HepG2 (cell line): Measurements from ENCODE around the gene ANKS1A. TPM values are rescaled to one million over a fixed set of nuclear protein-coding genes. Genes with fewer than 3 reads are reported as not detected.

Experiments
- EEA1 ChIP-seq: sonication (generic); formaldehyde crosslinking; IDR thresholded peaks from 2 replicates; pipeline ENCODE4 v1.5.1; 2020; ENCODE audit warnings: mild to moderate bottlenecking, missing genetic modification reagents, borderline replicate concordance
- TBP ChIP-seq: sonication (generic); formaldehyde crosslinking; IDR thresholded peaks from 2 replicates; pipeline ENCODE4 v1.5.0; 2020; ENCODE audit warnings: missing genetic modification reagents
- ZNF282 ChIP-seq: fragments of 450-650 bp; IDR thresholded peaks from 2 replicates; pipeline ENCODE4 v1.6.1; 2018; ENCODE audit not compliant: partially characterized antibody
- polyA plus RNA-seq, 8 experiments: library from polyadenylated mRNA; depleted of rRNA in 3 of 8; stranded (reverse) in 7 of 8; unstranded in 1 of 8; fragments of >200 nt; fragmentation: Illumina TruSeq in 4 of 8; extraction: Trizol in 4 of 8; gene quantifications; 2 replicates each; pipeline versions ENCODE4 v1.2.1 to v1.2.3, GENCODE V29; 2011 to 2016; ENCODE audit warnings: low read depth in 4 of 8, missing spikeins in 1 of 8, mixed read lengths in 1 of 8; ENCODE audit not compliant: insufficient read depth in 1 of 8
- total RNA-seq, 5 experiments: library from RNA; depleted of rRNA; stranded (reverse); fragments of >200 nt; fragmentation: Illumina TruSeq; extraction: Trizol; gene quantifications; 2 replicates each; pipeline ENCODE4 v1.2.3, GENCODE V29; 2016; ENCODE audit warnings: low read depth in 1 of 5
- TF ChIP-seq, protein P1 (sequence below), 2 experiments: fragments of 450-650 bp in 1 of 2; sonication (generic) in 1 of 2; formaldehyde crosslinking in 1 of 2; IDR thresholded peaks; 2 replicates each; pipeline versions ENCODE4 v1.6.1 to v1.8.0; 2016 to 2022; ENCODE audit warnings: antibody characterized with exemption in 1 of 2, mild to moderate bottlenecking in 1 of 2, missing genetic modification reagents in 1 of 2

ANKS1A gene
- total and polyA plus RNA-seq, 2 of the 13 experiments (the other 11 are each of a cell fraction or from before 2014, with no cell fraction given): 7.2 to 15.1 TPM

DNA sequence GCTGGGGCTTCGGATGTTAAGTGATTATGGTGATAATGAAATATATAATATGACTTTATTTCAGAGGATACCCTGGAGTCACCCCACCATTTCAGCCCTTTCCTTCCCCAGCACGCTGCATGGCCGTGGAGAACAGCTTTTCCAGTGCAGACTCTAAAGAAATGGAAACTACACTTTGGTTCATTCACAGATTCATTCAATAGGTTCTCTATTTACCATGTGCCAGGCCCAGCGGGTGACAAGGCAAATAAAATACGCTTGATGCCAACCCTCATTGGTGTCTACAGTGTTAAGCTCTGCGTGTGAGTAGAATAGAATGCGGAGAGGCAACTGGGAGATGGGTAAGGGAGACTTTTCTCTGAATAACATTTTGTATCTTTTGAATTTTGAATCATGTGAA is 162.3 kb downstream of the ANKS1A start (continued):
- TF ChIP-seq, protein P1, sequence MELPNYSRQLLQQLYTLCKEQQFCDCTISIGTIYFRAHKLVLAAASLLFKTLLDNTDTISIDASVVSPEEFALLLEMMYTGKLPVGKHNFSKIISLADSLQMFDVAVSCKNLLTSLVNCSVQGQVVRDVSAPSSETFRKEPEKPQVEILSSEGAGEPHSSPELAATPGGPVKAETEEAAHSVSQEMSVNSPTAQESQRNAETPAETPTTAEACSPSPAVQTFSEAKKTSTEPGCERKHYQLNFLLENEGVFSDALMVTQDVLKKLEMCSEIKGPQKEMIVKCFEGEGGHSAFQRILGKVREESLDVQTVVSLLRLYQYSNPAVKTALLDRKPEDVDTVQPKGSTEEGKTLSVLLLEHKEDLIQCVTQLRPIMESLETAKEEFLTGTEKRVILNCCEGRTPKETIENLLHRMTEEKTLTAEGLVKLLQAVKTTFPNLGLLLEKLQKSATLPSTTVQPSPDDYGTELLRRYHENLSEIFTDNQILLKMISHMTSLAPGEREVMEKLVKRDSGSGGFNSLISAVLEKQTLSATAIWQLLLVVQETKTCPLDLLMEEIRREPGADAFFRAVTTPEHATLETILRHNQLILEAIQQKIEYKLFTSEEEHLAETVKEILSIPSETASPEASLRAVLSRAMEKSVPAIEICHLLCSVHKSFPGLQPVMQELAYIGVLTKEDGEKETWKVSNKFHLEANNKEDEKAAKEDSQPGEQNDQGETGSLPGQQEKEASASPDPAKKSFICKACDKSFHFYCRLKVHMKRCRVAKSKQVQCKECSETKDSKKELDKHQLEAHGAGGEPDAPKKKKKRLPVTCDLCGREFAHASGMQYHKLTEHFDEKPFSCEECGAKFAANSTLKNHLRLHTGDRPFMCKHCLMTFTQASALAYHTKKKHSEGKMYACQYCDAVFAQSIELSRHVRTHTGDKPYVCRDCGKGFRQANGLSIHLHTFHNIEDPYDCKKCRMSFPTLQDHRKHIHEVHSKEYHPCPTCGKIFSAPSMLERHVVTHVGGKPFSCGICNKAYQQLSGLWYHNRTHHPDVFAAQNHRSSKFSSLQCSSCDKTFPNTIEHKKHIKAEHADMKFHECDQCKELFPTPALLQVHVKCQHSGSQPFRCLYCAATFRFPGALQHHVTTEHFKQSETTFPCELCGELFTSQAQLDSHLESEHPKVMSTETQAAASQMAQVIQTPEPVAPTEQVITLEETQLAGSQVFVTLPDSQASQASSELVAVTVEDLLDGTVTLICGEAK (IDR thresholded peaks at IDR 0.05): no peak
- TF ChIP-seq, protein P1 (CRISPR knock-in tag; IDR thresholded peaks at IDR 0.05): no peak
- no peak for TF ChIP-seq ZNF282
- TF ChIP-seq EEA1 (CRISPR knock-in tag): no peak
- no peak for TF ChIP-seq TBP (CRISPR knock-in tag)
